ENCODE data around the gene OGA. TPM values are rescaled to one million over a fixed set of nuclear protein-coding genes. Genes with fewer than 3 reads are reported as not detected.

Gene OGA
- 65.4 and 112 TPM in 2 replicates for total RNA-seq

DNA sequence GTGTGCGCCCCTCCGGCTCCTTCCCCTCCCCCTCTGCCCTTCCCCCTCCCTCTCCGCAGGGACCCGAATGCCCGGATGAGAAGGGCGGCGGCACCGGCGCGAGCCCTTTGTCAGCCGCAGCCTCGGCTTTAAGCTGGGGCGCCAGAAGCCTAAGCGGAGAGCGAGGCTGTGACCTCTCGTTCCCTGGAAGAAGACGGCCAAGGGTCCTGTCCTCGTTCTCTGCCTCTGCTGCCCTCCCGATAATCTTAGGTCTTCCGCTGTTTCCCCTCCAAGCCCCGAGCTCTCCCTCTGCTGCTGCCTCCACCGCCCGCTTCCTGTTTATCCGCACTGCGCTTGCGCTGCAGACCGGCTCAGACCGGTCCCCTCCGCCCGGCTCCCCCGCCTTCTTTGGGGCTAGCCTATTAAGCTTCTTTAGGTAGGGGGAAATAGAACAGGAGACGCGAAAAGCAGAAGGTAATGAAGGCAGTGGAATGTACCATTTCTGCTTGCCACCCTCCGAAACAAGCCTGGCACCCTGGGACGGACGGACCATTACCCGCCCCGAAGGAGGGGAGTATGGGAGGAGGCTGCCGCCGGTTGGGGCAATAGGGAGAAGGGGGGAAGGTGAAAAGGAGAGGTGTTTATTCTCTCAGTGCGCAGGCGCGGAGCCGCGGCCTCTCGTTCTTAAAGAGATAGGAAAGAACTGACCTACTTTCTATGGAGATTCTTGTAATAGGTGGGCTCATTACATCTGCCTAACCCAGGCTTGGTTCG is at the start of gene OGA:
OGA (minus strand) TSS at position 326 of the 753 bp plus-strand sequence. CDS start 422 bp downstream, outside the sequence.

DNA sequence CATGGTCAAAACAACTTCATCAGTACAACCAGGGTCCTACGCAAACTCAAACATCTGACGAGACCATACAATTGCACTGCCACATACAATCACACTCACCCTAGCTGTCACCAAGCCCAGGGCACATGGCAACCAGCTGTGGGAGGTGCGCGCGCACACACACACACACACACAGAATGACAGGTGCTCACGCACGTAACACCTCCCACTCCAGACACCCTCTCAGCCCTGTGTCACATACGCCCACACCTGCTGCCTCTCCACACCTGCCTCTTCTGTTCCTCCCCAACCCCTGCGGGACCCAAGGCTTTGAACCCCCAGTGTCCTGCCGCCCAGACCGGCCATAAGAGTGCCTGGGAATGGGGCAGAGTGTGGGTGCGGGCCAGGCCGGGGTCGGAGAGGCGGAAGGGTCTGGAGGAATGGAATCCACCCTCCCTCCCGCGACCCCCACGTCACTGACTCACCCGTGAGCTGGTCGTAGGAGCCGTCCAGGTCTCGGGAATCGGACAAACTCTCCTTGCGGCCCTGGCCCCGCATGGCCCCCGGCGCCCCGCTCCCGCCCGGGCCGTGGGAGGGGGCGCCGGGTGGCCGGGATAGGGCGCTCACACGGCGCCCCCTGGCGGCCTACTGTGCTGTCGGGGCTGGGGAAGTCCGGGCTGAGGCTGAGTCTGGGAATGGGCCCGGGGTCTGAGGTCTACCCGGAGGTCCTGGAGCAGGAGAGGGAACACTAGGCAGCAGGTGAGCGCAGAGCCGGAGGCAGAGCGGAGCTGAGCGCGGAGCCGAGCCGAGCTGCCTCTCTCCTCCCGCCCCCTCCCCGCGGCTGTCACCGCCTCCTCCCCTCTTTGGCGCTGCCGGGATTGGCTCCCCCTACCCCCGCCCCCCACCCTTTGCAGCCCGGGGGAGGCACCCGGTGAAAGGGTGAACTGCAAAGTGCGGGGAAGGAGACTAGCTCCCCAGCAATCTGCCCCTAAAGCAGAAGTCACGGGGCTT is 25.1 kb upstream of the OGA start, which contains the start of gene KCNIP2:
KCNIP2 (minus strand) TSS at position 769 of the 990 bp plus-strand sequence; CDS start at position 537, 232 bp downstream.

DNA sequence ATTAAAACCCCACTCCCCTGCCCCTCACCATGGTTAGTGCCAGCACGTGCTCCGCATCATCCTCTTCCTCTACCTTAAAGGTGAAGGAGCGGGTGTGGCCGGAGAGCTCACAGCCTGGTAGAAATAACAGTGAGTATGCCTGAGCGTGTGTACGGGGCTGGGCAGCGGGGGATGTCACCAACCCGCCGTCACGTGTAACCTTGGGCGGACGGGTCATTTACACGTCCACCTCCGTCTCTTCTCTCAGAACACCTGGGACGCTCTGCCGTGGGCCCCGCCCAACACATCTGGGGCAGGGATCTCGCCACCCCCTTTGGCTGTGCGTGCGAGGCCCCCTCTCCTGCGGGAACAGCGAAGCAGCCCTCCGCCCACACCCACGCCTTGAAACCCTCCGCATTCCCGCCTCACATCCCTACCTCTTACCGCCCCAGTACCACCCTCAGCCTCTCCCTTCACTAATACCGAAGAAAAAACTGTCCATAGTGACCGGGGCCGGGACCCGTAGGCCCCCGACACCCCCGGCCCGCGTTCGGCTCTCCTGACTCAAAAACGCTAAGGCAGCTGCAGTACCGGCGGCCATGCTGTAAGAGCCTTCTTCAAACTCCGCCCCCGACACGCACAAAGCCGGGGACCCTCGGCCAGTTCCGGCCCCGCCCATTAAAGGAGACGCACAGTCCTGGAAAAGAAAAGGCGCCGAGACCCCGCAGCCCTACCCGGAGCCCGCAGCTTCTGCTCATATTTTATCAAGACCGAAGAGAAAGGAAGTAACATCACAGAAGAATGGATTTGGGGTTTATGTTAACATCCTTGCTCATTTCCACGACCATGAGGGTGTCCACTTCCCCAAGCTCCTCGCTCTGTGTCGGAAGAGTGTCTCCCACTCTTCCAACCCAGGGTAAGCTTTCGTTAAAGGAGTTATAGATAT is 35.2 kb downstream of the OGA start, which contains the start of gene NPM3:
NPM3 (minus strand) TSS at position 636 of the 925 bp plus-strand sequence; CDS start at position 580, 56 bp downstream.

DNA sequence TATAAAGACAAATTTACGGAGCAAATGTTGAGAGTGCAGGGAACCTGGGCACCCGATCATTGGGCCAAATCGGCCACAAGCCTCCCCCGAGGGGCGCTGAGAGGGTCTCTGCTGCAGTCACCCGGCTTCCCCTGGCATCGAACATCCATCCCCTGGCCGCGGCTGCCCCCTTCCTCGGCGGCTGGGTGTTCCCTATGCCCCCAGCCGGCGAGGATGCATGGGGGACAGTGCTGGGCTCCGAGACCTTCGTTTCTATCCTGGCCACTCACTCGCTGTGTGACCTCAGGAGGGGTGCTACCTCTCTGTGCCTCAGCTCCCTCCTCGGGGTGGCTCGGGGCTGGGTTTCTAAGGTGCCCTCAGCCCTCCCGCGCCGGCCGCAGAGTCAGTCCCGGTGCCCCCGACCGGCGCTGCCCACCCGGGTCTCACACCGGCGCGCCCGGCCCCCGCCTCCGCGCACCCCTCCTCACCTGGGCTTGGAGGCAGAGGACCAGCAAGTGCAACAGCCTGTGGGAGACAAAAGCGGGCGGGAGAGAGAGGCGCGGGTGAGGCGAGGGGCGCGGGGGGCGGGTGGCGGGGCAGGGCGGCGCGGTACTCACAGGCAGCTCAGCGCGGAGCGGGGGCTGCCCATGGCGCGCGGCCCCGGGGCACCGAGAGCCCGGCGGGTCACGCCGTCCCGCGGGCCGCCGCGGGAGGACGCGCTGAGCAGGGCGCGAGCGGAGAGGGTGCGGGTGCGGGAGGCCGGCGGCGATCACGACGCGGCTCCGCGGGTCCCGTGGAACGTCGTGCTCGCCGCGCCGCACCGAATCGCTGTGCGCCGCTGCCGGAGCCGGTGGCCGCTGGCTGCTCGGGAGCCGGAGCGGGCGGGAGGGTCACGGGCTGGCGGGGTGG is 42.7 kb downstream of the OGA start, which contains the start of gene FGF8:
FGF8 (minus strand) TSS at position 842 of the 888 bp plus-strand sequence; CDS start at position 628, 214 bp downstream.

Other genes with a start within 250 kb of the OGA start
- 6.6 and 8.0 TPM in 2 replicates for gene POLL, start 230.2 kb downstream of the OGA start, total RNA-seq
- 25.3 and 28.7 TPM in 2 replicates for gene DPCD, start 230.1 kb downstream of the OGA start, total RNA-seq
- gene FBXW4, start 123.3 kb downstream of the OGA start, total RNA-seq: 24.1 and 33.2 TPM in 2 replicates
- gene FGF8, start 42.3 kb downstream of the OGA start, total RNA-seq: not detected in 2 replicates
- 82.2 and 88.2 TPM in 2 replicates for gene NPM3, start 35.0 kb downstream of the OGA start, total RNA-seq
- 0.31 and 0.65 TPM in 2 replicates for gene KCNIP2, start 25.4 kb upstream of the OGA start, total RNA-seq
- 5.3 and 11.1 TPM in 2 replicates for gene ARMH3, start 237.7 kb upstream of the OGA start, total RNA-seq
- gene HPS6, start 246.9 kb upstream of the OGA start, total RNA-seq: 29.5 and 30.6 TPM in 2 replicates